ENCODE results near the gene INPP5A.

The INPP5A gene

DNA sequence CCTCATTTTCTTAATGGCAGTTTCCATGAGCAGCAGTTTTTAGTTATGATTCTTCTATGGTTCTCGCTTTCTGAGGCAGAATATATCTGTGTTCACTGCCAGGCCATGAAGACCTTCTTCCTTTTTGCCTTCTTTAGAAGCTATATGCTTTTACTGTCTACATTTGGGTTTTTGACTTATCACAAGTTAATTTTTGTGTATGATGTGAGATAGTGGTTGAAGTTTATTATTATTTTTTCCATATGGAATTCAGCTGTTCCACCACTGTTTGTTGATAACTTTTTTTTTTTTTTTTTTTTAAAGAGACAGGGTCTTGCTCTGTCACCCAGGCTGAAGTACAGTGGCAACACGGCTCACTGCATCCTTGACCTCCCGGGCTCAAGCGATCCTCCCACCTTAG, 44.5 kb downstream of the INPP5A start:
- TF ChIP-seq, protein P1, sequence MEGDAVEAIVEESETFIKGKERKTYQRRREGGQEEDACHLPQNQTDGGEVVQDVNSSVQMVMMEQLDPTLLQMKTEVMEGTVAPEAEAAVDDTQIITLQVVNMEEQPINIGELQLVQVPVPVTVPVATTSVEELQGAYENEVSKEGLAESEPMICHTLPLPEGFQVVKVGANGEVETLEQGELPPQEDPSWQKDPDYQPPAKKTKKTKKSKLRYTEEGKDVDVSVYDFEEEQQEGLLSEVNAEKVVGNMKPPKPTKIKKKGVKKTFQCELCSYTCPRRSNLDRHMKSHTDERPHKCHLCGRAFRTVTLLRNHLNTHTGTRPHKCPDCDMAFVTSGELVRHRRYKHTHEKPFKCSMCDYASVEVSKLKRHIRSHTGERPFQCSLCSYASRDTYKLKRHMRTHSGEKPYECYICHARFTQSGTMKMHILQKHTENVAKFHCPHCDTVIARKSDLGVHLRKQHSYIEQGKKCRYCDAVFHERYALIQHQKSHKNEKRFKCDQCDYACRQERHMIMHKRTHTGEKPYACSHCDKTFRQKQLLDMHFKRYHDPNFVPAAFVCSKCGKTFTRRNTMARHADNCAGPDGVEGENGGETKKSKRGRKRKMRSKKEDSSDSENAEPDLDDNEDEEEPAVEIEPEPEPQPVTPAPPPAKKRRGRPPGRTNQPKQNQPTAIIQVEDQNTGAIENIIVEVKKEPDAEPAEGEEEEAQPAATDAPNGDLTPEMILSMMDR (IDR thresholded peaks at IDR 0.05; ENCODE audit: low read depth, low read length, missing control alignments) = no peak
- no peak for DNase-seq (ENCODE audit: low read depth)
- no peak overlapping the region for H3K4me3 ChIP-seq (ENCODE audit: low read depth, low read length)

DNA sequence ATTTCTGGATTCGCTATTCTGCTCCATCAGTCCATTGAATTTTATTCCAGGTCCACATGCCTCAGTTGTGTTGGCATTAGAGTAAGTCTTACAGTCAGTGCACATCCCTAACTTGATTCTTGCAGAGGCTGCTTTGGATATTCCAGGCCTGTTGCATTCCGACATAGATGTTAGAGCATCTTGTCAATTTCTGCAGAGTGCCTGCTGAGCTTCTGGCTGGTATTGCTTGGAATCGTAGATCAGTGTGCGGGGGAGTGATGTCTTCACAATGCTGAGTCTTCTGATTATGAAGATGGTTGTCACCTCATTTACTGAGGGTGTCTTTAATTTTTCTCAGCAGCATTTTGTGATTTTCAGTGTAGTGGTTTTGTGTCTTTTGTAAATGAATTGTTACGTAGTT, 45.2 kb downstream of the INPP5A start:
- DNase-seq (ENCODE audit: low read depth) = no peak
- H3K4me3 ChIP-seq (ENCODE audit: low read depth, low read length) = no peak overlapping the region
- TF ChIP-seq, protein P1 (IDR thresholded peaks at IDR 0.05; ENCODE audit: low read depth, low read length, missing control alignments) = no peak

DNA sequence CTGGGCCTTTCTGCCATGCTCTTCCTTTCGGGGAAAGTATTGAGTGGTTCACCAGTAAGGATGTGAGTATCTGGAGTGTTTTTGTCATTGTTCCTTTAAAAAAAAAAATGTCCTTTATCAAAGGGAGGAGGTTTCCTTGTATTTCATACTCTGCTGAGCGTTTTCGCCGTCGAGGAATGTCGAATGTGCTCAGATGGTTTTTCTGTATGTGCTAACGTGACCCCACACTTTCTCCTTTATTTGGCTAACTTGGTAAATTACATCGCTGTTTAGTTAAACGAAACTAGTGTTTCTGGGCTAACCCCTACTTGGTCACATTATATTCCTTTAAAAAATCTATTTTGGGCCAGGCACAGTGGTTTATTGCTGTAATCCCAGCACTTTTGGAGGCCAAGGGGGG, 45.9 kb downstream of the INPP5A start:
- no peak overlapping the region for H3K4me3 ChIP-seq (ENCODE audit: low read depth, low read length)
- TF ChIP-seq, protein P1 (IDR thresholded peaks at IDR 0.05; ENCODE audit: low read depth, low read length, missing control alignments) = no peak
- no peak for DNase-seq (ENCODE audit: low read depth)

DNA sequence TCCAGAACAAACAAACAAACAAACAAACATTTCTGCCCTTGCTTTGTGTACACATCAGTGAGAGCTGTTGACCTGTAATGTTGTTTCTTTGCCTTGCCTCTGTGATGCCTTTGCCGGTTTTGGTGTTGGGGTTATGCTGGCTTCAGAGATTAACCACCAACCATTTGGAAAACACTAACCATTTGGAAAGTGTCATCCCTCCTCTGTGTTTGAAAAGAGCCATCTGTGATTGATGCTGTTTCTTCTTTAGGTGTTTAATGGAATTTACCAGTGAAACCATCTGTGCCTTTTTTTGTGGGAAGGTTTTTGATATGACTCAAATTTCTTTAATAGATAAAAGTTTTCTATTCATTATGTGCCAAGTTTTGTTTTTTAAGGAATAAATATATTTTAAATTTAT, 46.5 kb downstream of the INPP5A start:
- H3K4me3 ChIP-seq (ENCODE audit: low read depth, low read length) = no peak overlapping the region
- no peak for DNase-seq (ENCODE audit: low read depth)
- TF ChIP-seq, protein P1 (IDR thresholded peaks at IDR 0.05; ENCODE audit: low read depth, low read length, missing control alignments) = no peak

DNA sequence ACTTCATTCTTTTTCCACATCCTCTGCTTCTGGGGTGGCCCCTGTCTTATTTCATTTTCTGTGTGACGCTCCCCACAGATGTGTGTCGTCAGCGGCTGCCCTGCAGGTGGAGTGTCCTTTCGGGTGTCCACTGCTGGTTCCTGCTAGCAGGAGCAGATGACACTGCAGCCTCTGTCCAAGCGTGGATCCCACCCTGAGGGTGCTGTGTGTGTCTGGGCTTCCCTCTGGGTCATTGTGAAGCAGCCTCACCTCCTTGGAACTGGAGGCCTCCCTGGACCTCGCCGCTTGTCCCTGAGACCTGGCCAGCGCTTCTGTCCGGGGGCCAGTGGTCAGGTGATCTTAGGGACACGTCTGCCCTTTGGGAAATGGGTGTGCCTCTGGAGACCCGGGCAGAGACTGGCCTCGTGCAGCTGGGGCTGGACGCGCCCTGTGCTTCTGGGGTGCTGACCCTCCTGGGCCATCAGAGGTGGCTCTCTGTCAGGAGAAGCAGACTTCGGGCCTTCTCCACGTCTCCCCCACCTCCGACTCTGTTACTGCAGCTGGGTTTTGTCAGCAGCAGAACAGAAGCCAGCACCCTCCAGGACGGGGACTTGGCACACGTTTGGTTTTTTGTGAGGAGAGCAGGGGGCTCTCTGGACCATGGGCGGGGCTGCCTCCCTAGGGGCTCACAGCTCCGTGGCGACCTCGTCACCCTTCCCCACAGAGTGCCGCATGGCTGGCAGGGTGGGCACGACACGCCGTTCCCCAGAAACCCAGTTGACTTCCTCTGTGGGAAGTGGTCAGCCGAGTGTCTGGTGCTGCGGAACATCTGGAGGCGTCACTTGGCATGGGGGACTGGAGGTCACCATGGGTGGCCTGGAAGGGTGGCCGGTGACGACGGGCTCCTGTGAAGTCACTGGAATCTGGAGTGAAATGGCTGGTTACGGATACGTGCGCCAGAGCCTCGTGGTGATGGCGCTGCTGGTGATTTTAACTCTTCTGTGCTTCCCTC, 48.4 kb downstream of the INPP5A start:
- no peak for DNase-seq (ENCODE audit: low read depth)
- TF ChIP-seq, protein P1 (IDR thresholded peaks at IDR 0.05; ENCODE audit: low read depth, low read length, missing control alignments) = no peak
- no peak overlapping the region for H3K4me3 ChIP-seq (ENCODE audit: low read depth, low read length)

DNA sequence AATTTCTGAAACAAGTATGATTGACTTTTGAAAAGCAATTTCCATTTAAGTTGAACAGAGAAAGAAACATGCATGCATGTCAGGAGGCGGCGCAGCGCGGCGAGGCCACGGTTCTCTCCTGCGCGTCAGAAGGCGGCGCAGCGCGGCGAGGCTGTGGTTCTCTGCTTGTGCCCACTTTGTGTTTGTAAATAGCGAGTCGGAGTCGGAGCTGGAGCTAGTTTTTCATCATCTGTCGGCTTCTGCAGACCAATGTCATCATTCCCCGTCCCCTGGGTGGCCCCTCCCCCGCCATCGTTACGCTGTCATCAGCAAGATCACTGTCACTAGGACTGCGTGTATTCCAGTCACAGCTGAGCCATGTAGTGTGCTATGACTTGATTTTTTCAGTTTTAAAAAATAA, 49.2 kb downstream of the INPP5A start:
- TF ChIP-seq, protein P1 (IDR thresholded peaks at IDR 0.05; ENCODE audit: low read depth, low read length, missing control alignments) = no peak
- H3K4me3 ChIP-seq (ENCODE audit: low read depth, low read length) = no peak overlapping the region
- DNase-seq (ENCODE audit: low read depth) = no peak

DNA sequence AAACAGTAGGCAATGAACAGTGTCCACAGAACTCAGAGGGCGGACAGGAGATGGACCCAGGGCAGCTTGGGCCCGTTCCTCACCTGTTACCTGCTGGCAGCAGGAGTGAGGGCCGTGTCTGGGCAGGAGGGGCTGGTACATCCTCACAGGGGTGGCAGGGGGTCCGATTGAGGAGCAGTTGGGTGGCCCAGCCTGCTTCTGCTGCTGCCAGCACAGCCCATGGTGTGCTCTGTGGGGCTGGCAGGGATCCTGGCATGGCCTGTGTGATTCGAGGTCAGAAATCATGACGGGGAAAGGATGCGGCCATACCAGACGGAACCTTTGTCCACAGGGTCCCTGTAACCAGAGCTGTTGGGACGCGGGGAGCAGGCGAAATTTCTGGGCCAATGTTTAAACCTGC, 49.6 kb downstream of the INPP5A start:
- H3K4me3 ChIP-seq (ENCODE audit: low read depth, low read length) = no peak overlapping the region
- TF ChIP-seq, protein P1 (IDR thresholded peaks at IDR 0.05; ENCODE audit: low read depth, low read length, missing control alignments) = no peak
- no peak for DNase-seq (ENCODE audit: low read depth)

Data from GM12864 (cell line).